H9 (cell line): Measurements from ENCODE around the gene TANC2. TPM values are rescaled to one million over a fixed set of nuclear protein-coding genes. Genes with fewer than 3 reads are reported as not detected.
A peak's percentile ranks its signal among the peaks of the same experiment; 100 is the strongest.

ENCODE experiments used
- DNase-seq: peaks from one replicate; pipeline ENCODE4 v3.0.0-alpha.2; 2017
- H2AFZ ChIP-seq: one replicate; pipeline ENCODE4 v1.6.1; 2013; ENCODE audit warnings: mild to moderate bottlenecking, low read length, control low read depth, moderate library complexity
- H2AK5ac ChIP-seq: 2 replicates; pipeline ENCODE4 v1.6.1; 2013; ENCODE audit warnings: low read length, control low read depth, mixed read lengths; ENCODE audit not compliant: insufficient read length
- H2BK120ac ChIP-seq: one replicate; pipeline ENCODE4 v1.6.1; 2013; ENCODE audit warnings: low read depth, mild to moderate bottlenecking, low read length, control low read depth, inconsistent platforms; ENCODE audit not compliant: poor library complexity, severe bottlenecking
- H2BK12ac ChIP-seq: 2 replicates; pipeline ENCODE4 v1.6.1; 2013; ENCODE audit warnings: low read length, control low read depth, mixed read lengths, low read depth; ENCODE audit not compliant: insufficient read length
- H2BK15ac ChIP-seq: 2 replicates; pipeline ENCODE4 v1.6.1; 2013; ENCODE audit warnings: low read depth, low read length, control low read depth
- H2BK20ac ChIP-seq: one replicate; pipeline ENCODE4 v1.6.1; 2013; ENCODE audit warnings: low read depth, mild to moderate bottlenecking, low read length, control low read depth, inconsistent platforms; ENCODE audit not compliant: poor library complexity, severe bottlenecking
- H2BK5ac ChIP-seq: 2 replicates; pipeline ENCODE4 v1.6.1; 2013; ENCODE audit warnings: low read length, control low read depth, mixed read lengths; ENCODE audit not compliant: insufficient read length
- H3K14ac ChIP-seq: 2 replicates; pipeline ENCODE4 v1.6.1; 2013; ENCODE audit warnings: low read length, control low read depth; ENCODE audit not compliant: insufficient read depth
- H3K18ac ChIP-seq: 2 replicates; pipeline ENCODE4 v1.6.1; 2013; ENCODE audit warnings: low read depth, mild to moderate bottlenecking, mixed read lengths, low read length, control low read depth; ENCODE audit not compliant: insufficient read length
- H3K23ac ChIP-seq: 2 replicates; pipeline ENCODE4 v1.6.1; 2013; ENCODE audit warnings: low read length, control low read depth, mixed read lengths, low read depth; ENCODE audit not compliant: insufficient read length
- H3K23me2 ChIP-seq: 2 replicates; pipeline ENCODE4 v1.6.1; 2013; ENCODE audit warnings: low read depth, mild to moderate bottlenecking, mixed read lengths, low read length, control low read depth; ENCODE audit not compliant: insufficient read length, poor library complexity, severe bottlenecking
- H3K27ac ChIP-seq: 2 replicates; pipeline ENCODE4 v1.5.1; 2013; ENCODE audit warnings: low read length, control low read depth, mixed read lengths, low read depth; ENCODE audit not compliant: insufficient read length
- H3K27me3 ChIP-seq: 2 replicates; pipeline ENCODE4 v1.6.1; 2013; ENCODE audit warnings: low read length, control low read depth, inconsistent platforms; ENCODE audit not compliant: insufficient read depth
- H3K4ac ChIP-seq: 2 replicates; pipeline ENCODE4 v1.6.1; 2013; ENCODE audit warnings: low read depth, mild to moderate bottlenecking, control low read depth, inconsistent platforms, low read length, moderate library complexity
- H3K4me1 ChIP-seq: 2 replicates; pipeline ENCODE4 v1.6.1; 2013; ENCODE audit warnings: low read length, control low read depth, inconsistent platforms; ENCODE audit not compliant: insufficient read depth
- H3K4me2 ChIP-seq: 2 replicates; pipeline ENCODE4 v1.6.1; 2013; ENCODE audit warnings: low read length, control low read depth, mixed read lengths; ENCODE audit not compliant: insufficient read length, insufficient read depth
- H3K56ac ChIP-seq: 2 replicates; pipeline ENCODE4 v1.6.1; 2013; ENCODE audit warnings: low read depth, mild to moderate bottlenecking, mixed read lengths, low read length, control low read depth; ENCODE audit not compliant: insufficient read length
- H3K79me1 ChIP-seq: 2 replicates; pipeline ENCODE4 v1.6.1; 2013; ENCODE audit warnings: low read depth, mild to moderate bottlenecking, moderate library complexity, low read length, control low read depth, inconsistent platforms; ENCODE audit not compliant: insufficient read depth, poor library complexity, severe bottlenecking
- H3K79me2 ChIP-seq: 2 replicates; pipeline ENCODE4 v1.6.1; 2013; ENCODE audit warnings: low read length, control low read depth, inconsistent platforms; ENCODE audit not compliant: insufficient read depth
- H3K9ac ChIP-seq: 2 replicates; pipeline ENCODE4 v1.6.1; 2013; ENCODE audit warnings: low read length, control low read depth, mixed read lengths; ENCODE audit not compliant: insufficient read length; ENCODE audit errors: extremely low read depth
- H3K9me3 ChIP-seq: one replicate; pipeline ENCODE4 v1.6.1; 2013; ENCODE audit warnings: low read depth, low read length, inconsistent platforms; ENCODE audit not compliant: control insufficient read depth
- H3T11ph ChIP-seq: one replicate; pipeline ENCODE4 v1.6.1; 2013; ENCODE audit warnings: mild to moderate bottlenecking, low read length, control low read depth, inconsistent platforms
- H4K20me1 ChIP-seq: one replicate; pipeline ENCODE4 v1.6.1; 2013; ENCODE audit not compliant: control insufficient read depth, insufficient read length, insufficient read depth
- H4K5ac ChIP-seq: 2 replicates; pipeline ENCODE4 v1.6.1; 2013; ENCODE audit warnings: low read depth, mild to moderate bottlenecking, mixed read lengths, low read length, control low read depth; ENCODE audit not compliant: insufficient read length
- H4K8ac ChIP-seq: replicated peaks from 2 replicates; pipeline ENCODE4 v1.6.1; 2013; ENCODE audit warnings: low read length, control low read depth, mixed read lengths, low read depth; ENCODE audit not compliant: insufficient read length
- H4K91ac ChIP-seq: 2 replicates; pipeline ENCODE4 v1.6.1; 2013; ENCODE audit warnings: low read depth, mild to moderate bottlenecking, moderate library complexity, mixed read lengths, low read length, control low read depth; ENCODE audit not compliant: insufficient read length
- H3K27ac Mint-ChIP-seq, 3 experiments: 2 replicates in 2 of 3; 3 replicates in 1 of 3; pipeline ENCODE4 v1.8.0; 2020 to 2021; ENCODE audit warnings: mixed read lengths in 3 of 3, mild to moderate bottlenecking in 1 of 3, moderate library complexity in 1 of 3
- H3K27me3 Mint-ChIP-seq: 2 replicates; pipeline ENCODE4 v1.8.0; 2021; ENCODE audit warnings: low read depth, mild to moderate bottlenecking, moderate library complexity, mixed read lengths
- H3K36me3 Mint-ChIP-seq, 3 experiments: 2 replicates in 2 of 3; 3 replicates in 1 of 3; pipeline ENCODE4 v1.8.0; 2020 to 2021; ENCODE audit warnings: low read depth in 3 of 3, mixed read lengths in 3 of 3; ENCODE audit not compliant: insufficient read depth in 1 of 3
- H3K4me1 Mint-ChIP-seq, 2 experiments: 2 replicates each; pipeline ENCODE4 v1.8.0; 2020; ENCODE audit warnings: mixed read lengths in 2 of 2
- H3K4me3 Mint-ChIP-seq, 2 experiments: 2 replicates in 1 of 2; 3 replicates in 1 of 2; pipeline ENCODE4 v1.8.0; 2020 to 2021; ENCODE audit warnings: mild to moderate bottlenecking in 2 of 2, mixed read lengths in 2 of 2, moderate library complexity in 1 of 2
- H3K9me3 Mint-ChIP-seq, 2 experiments: 2 replicates in 1 of 2; 3 replicates in 1 of 2; pipeline ENCODE4 v1.8.0; 2020; ENCODE audit warnings: mild to moderate bottlenecking in 2 of 2, mixed read lengths in 2 of 2, moderate library complexity in 1 of 2
- CTCF ChIP-seq: fragments of 200-600 bp; sonication (generic); conservative IDR thresholded peaks from 3 replicates; pipeline ENCODE4 v1.8.0; 2021; ENCODE audit warnings: antibody characterized with exemption, mild to moderate bottlenecking
- WGBS: extraction: QIAGEN DNeasy Blood & Tissue Kit; methylation state at CpG from one replicate; pipeline ENCODE4 v1.1.7; 2013; ENCODE audit warnings: missing lambda C conversion rate, low lambda C conversion rate, mixed read lengths; ENCODE audit not compliant: insufficient read length; ENCODE audit errors: extremely low coverage; 5-methylcytosine and 5-hydroxymethylcytosine counted together
- total RNA-seq: library from RNA; stranded (reverse); gene quantifications from 2 replicates; pipeline ENCODE4 v1.2.1, GENCODE V29; 2021

The TANC2 gene
- total RNA-seq, 1 experiment from 2014 or later: 7.3 TPM

GRCh38 chr17:62965174-62965685, 805 bp upstream of the TANC2 start:
- Mint-ChIP-seq H3K9me3 (no peaks in the 10 kb centered on the region), H3K27me3 (peaks cover 56% of the 10 kb centered on the region), H3K36me3 (no peaks in the 10 kb centered on the region; a peak in 1 of 7 replicates), H3K4me3 (peak overlapping the region; percentile 84 to 93), H3K27ac (peak overlapping the region in 1 of 3 experiments; percentile 36; a peak in 1 of 7 replicates), H3K4me1 (peaks cover 23 to 27% of the 10 kb centered on the region in 2 experiments)
- Histone ChIP-seq H3K79me1 (no peaks in the 10 kb centered on the region), H3K27me3 (no peaks in the 10 kb centered on the region; the same call in 1 of the 2 replicates), H2BK15ac (no peak overlapping the region), H4K20me1 (no peaks in the 10 kb centered on the region), H2AFZ (peak overlapping the region; percentile 71), H2AK5ac (no peak overlapping the region), H3K9ac (peak overlapping the region; percentile 10), H3T11ph (no peak overlapping the region), H2BK5ac (no peak overlapping the region), H3K4me2 (peak overlapping the region; percentile 72), H2BK12ac (peak overlapping the region; percentile 80), H3K14ac (no peak overlapping the region), H4K8ac (no peak overlapping the region), H3K9me3 (no peaks in the 10 kb centered on the region), H3K18ac (no peak overlapping the region), H2BK20ac (no peak overlapping the region), H4K91ac (no peak overlapping the region), H3K79me2 (no peaks in the 10 kb centered on the region; the same call in 1 of the 2 replicates), H3K27ac (no peak overlapping the region), H3K4ac (no peak overlapping the region), H3K23me2 (peaks cover 11% of the 10 kb centered on the region), H4K5ac (no peak overlapping the region), H3K56ac (no peak overlapping the region), H3K23ac (no peak overlapping the region), H3K4me1 (no peaks in the 10 kb centered on the region; the same call in 1 of the 2 replicates), H2BK120ac (no peak overlapping the region)
- no peak for DNase-seq
- no CpG with 5 or more reads among the region's 19 CpGs for WGBS
- TF ChIP-seq CTCF: no peak
